Fibroblast of peridontal ligament (primary cell): Measurements from ENCODE around the gene TDRD9.

Experiments
- DNase-seq: peaks from one replicate; pipeline ENCODE4 v3.0.0-alpha.2; 2010; ENCODE audit errors: extremely low read depth

Gene TDRD9

DNA sequence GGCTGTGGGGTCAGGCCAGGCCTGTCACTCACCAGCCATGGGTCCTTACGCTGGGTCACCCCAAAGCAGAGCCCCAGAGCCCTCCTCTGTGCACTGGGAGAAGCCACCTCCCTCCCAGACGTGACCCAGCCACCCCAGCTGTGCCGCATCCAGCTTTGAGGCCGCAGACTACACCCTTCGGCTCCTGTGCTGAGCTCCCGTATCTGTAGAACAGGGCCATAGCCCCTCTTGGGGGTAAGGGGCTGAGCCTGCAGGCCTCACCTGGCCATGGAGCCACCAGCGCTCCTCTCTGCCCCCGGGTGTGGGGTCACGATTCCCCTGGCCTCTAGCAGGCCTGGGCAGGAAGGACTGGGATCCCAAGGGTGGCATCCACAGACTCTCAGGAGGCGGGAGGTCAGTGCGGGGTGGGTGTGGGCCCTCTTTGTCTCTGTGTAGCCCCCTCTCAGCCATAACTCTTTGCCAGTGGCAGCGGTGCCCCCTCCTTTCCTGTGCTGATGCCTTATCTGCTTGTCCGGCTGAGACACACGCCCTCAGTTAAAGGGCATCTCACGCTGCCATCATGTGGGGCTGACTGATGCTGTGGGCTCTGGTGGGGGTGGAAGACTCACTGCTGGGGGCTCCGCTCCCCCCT lies 173.5 kb downstream of the TDRD9 start:
- DNase-seq: no peak
